ENCODE data around the gene TIGIT. TPM values are rescaled to one million over a fixed set of nuclear protein-coding genes. Genes with fewer than 3 reads are reported as not detected.

Gene TIGIT
- total RNA-seq, 1 donor from 2014 or later, result 6.7 TPM

- H3K27me3 Mint-ChIP-seq (ENCODE audit: low read depth), result no peaks in the 10 kb centered on the region
- no peaks in the 10 kb centered on the region for H3K9me3 Mint-ChIP-seq
- no peak overlapping the region for H3K27ac Mint-ChIP-seq
- no peak for DNase-seq (ENCODE audit: low spot score)
- H3K4me3 Mint-ChIP-seq (ENCODE audit: low read depth), result no peak overlapping the region
- H3K36me3 Mint-ChIP-seq (ENCODE audit: low read depth), result no peaks in the 10 kb centered on the region
- intact Hi-C loops (cut with micrococcal nuclease), result no loop called here
- peaks cover 60% of the 10 kb centered on the region for H3K4me1 Mint-ChIP-seq (ENCODE audit: low read depth)
Observed at GRCh38 chr3:114318295-114318694, 24.5 kb downstream of the TIGIT start.

- Mint-ChIP-seq H3K27ac (peak overlapping the region; percentile 1), H3K27me3 (ENCODE audit: low read depth) (no peaks in the 10 kb centered on the region), H3K4me3 (ENCODE audit: low read depth) (no peak overlapping the region), H3K36me3 (ENCODE audit: low read depth) (no peaks in the 10 kb centered on the region), H3K4me1 (ENCODE audit: low read depth) (peaks cover 60% of the 10 kb centered on the region), H3K9me3 (no peaks in the 10 kb centered on the region)
- no peak for DNase-seq (ENCODE audit: low spot score)
- intact Hi-C loops (cut with micrococcal nuclease), result no loop called here
Observed at GRCh38 chr3:114319453-114319852, 25.6 kb downstream of the TIGIT start.

- intact Hi-C loops (cut with micrococcal nuclease), result no loop called here
- Mint-ChIP-seq H3K4me1 (ENCODE audit: low read depth) (peaks cover 62% of the 10 kb centered on the region), H3K36me3 (ENCODE audit: low read depth) (no peaks in the 10 kb centered on the region), H3K27ac (no peak overlapping the region), H3K9me3 (no peaks in the 10 kb centered on the region), H3K27me3 (ENCODE audit: low read depth) (no peaks in the 10 kb centered on the region), H3K4me3 (ENCODE audit: low read depth) (no peak overlapping the region)
- DNase-seq (ENCODE audit: low spot score), result no peak
Observed at GRCh38 chr3:114320246-114320645, 26.4 kb downstream of the TIGIT start.

- no peak overlapping the region for H3K4me3 Mint-ChIP-seq (ENCODE audit: low read depth)
- H3K27ac Mint-ChIP-seq, result peak overlapping the region; percentile 82
- peaks cover 62% of the 10 kb centered on the region for H3K4me1 Mint-ChIP-seq (ENCODE audit: low read depth)
- intact Hi-C loops (cut with micrococcal nuclease), result no loop called here
- no peak for DNase-seq (ENCODE audit: low spot score)
- H3K36me3 Mint-ChIP-seq (ENCODE audit: low read depth), result peaks cover 3% of the 10 kb centered on the region
- no peaks in the 10 kb centered on the region for H3K27me3 Mint-ChIP-seq (ENCODE audit: low read depth)
- no peaks in the 10 kb centered on the region for H3K9me3 Mint-ChIP-seq
Observed at GRCh38 chr3:114323546-114324254, 29.9 kb downstream of the TIGIT start.

- Mint-ChIP-seq H3K4me1 (ENCODE audit: low read depth) (peaks cover 77% of the 10 kb centered on the region), H3K9me3 (peaks cover 13% of the 10 kb centered on the region), H3K4me3 (ENCODE audit: low read depth) (peak overlapping the region; percentile 66), H3K36me3 (ENCODE audit: low read depth) (peaks cover 20% of the 10 kb centered on the region), H3K27ac (peak overlapping the region; percentile 96), H3K27me3 (ENCODE audit: low read depth) (no peaks in the 10 kb centered on the region)
- DNase-seq (ENCODE audit: low spot score), result no peak
- intact Hi-C loops (cut with micrococcal nuclease), result loop anchor here (1.0 kb wide), 3 partner anchors 11 to 113 kb away; no protein-coding TSS in a partner anchor
Observed at GRCh38 chr3:114327665-114328064, 33.8 kb downstream of the TIGIT start.

GRCh38 chr3:114328345-114328744, 34.5 kb downstream of the TIGIT start:
- intact Hi-C loops (cut with micrococcal nuclease), result loop anchor here (1.0 kb wide), 2 partner anchors 12 to 114 kb away; no protein-coding TSS in a partner anchor
- Mint-ChIP-seq H3K9me3 (peaks cover 13% of the 10 kb centered on the region), H3K27me3 (ENCODE audit: low read depth) (no peaks in the 10 kb centered on the region), H3K27ac (peak overlapping the region; percentile 93), H3K4me1 (ENCODE audit: low read depth) (peaks cover 75% of the 10 kb centered on the region), H3K36me3 (ENCODE audit: low read depth) (peaks cover 20% of the 10 kb centered on the region), H3K4me3 (ENCODE audit: low read depth) (peak overlapping the region; percentile 53)
- no peak for DNase-seq (ENCODE audit: low spot score)

GRCh38 chr3:114329823-114330222, 36.0 kb downstream of the TIGIT start:
- no peak for DNase-seq (ENCODE audit: low spot score)
- Mint-ChIP-seq H3K4me1 (ENCODE audit: low read depth) (peaks cover 69% of the 10 kb centered on the region), H3K4me3 (ENCODE audit: low read depth) (no peak overlapping the region), H3K36me3 (ENCODE audit: low read depth) (peaks cover 20% of the 10 kb centered on the region), H3K9me3 (peaks cover 13% of the 10 kb centered on the region), H3K27me3 (ENCODE audit: low read depth) (no peaks in the 10 kb centered on the region), H3K27ac (peak overlapping the region; percentile 72)
- intact Hi-C loops (cut with micrococcal nuclease), result no loop called here

GRCh38 chr3:114331007-114331406, 37.2 kb downstream of the TIGIT start:
- Mint-ChIP-seq H3K4me3 (ENCODE audit: low read depth) (no peak overlapping the region), H3K36me3 (ENCODE audit: low read depth) (peaks cover 24% of the 10 kb centered on the region), H3K27ac (peak overlapping the region; percentile 65), H3K4me1 (ENCODE audit: low read depth) (peaks cover 68% of the 10 kb centered on the region), H3K27me3 (ENCODE audit: low read depth) (no peaks in the 10 kb centered on the region), H3K9me3 (peaks cover 13% of the 10 kb centered on the region)
- no peak for DNase-seq (ENCODE audit: low spot score)
- intact Hi-C loops (cut with micrococcal nuclease), result no loop called here

- Mint-ChIP-seq H3K27me3 (ENCODE audit: low read depth) (no peaks in the 10 kb centered on the region), H3K9me3 (peaks cover 13% of the 10 kb centered on the region), H3K27ac (peak overlapping the region; percentile 80), H3K4me3 (ENCODE audit: low read depth) (no peak overlapping the region), H3K4me1 (ENCODE audit: low read depth) (peaks cover 69% of the 10 kb centered on the region), H3K36me3 (ENCODE audit: low read depth) (peaks cover 24% of the 10 kb centered on the region)
- intact Hi-C loops (cut with micrococcal nuclease), result loop anchor here (2.0 kb wide), 1 partner anchor 41 kb away; no protein-coding TSS in a partner anchor
- no peak for DNase-seq (ENCODE audit: low spot score)
Observed at GRCh38 chr3:114331710-114332109, 37.9 kb downstream of the TIGIT start.

- DNase-seq (ENCODE audit: low spot score), result no peak
- Mint-ChIP-seq H3K4me3 (ENCODE audit: low read depth) (no peak overlapping the region), H3K36me3 (ENCODE audit: low read depth) (peaks cover 24% of the 10 kb centered on the region), H3K27me3 (ENCODE audit: low read depth) (no peaks in the 10 kb centered on the region), H3K9me3 (peaks cover 13% of the 10 kb centered on the region), H3K4me1 (ENCODE audit: low read depth) (peaks cover 64% of the 10 kb centered on the region), H3K27ac (peak overlapping the region; percentile 80)
- intact Hi-C loops (cut with micrococcal nuclease), result loop anchor here (2.0 kb wide), 1 partner anchor 42 kb away; no protein-coding TSS in a partner anchor
Observed at GRCh38 chr3:114332342-114333179, 38.7 kb downstream of the TIGIT start.

GRCh38 chr3:114333180-114333922, 39.5 kb downstream of the TIGIT start:
- peak overlapping the region; percentile 80 for H3K27ac Mint-ChIP-seq
- peaks cover 64% of the 10 kb centered on the region for H3K4me1 Mint-ChIP-seq (ENCODE audit: low read depth)
- no peaks in the 10 kb centered on the region for H3K27me3 Mint-ChIP-seq (ENCODE audit: low read depth)
- peaks cover 24% of the 10 kb centered on the region for H3K36me3 Mint-ChIP-seq (ENCODE audit: low read depth)
- no peak overlapping the region for H3K4me3 Mint-ChIP-seq (ENCODE audit: low read depth)
- DNase-seq (ENCODE audit: low spot score), result no peak
- intact Hi-C loops (cut with micrococcal nuclease), result loop anchor here (2.0 kb wide), 1 partner anchor 43 kb away; no protein-coding TSS in a partner anchor
- H3K9me3 Mint-ChIP-seq, result peaks cover 13% of the 10 kb centered on the region

- no peak overlapping the region for H3K4me3 Mint-ChIP-seq (ENCODE audit: low read depth)
- H3K27ac Mint-ChIP-seq, result peak overlapping the region; percentile 80
- H3K9me3 Mint-ChIP-seq, result peaks cover 13% of the 10 kb centered on the region
- H3K36me3 Mint-ChIP-seq (ENCODE audit: low read depth), result peaks cover 24% of the 10 kb centered on the region
- H3K4me1 Mint-ChIP-seq (ENCODE audit: low read depth), result peaks cover 62% of the 10 kb centered on the region
- no peak for DNase-seq (ENCODE audit: low spot score)
- H3K27me3 Mint-ChIP-seq (ENCODE audit: low read depth), result no peaks in the 10 kb centered on the region
- intact Hi-C loops (cut with micrococcal nuclease), result loop anchor here (2.0 kb wide), 1 partner anchor 43 kb away; no protein-coding TSS in a partner anchor
Observed at GRCh38 chr3:114333923-114334240, 40.1 kb downstream of the TIGIT start.

All from activated T-helper 2 cell treated with anti-CD3 and anti-CD28 coated beads, Interferon-gamma antibody, Interleukin-2, Interleukin-4, amounts not matched to agents 10 μg/mL and 5 μg/mL and 100 μg/mL, durations not matched to agents 14 hours and 24 hours and 36 hours (primary cell).